NT2/D1 (cell line): ENCODE data around the gene SMIM22.

Experiments used
- DNase-seq: peaks from one replicate; pipeline ENCODE4 v3.0.0-alpha.2; 2011; ENCODE audit warnings: low read depth, low spot score
- H3K27me3 ChIP-seq: 2 replicates; pipeline ENCODE4 v1.6.0; 2011; ENCODE audit warnings: mild to moderate bottlenecking; ENCODE audit not compliant: insufficient read length, insufficient read depth
- H3K36me3 ChIP-seq: 2 replicates; pipeline ENCODE4 v1.6.1; 2011; ENCODE audit warnings: mild to moderate bottlenecking, low read length, mixed read lengths; ENCODE audit not compliant: insufficient read depth, insufficient read length
- H3K4me1 ChIP-seq: 2 replicates; pipeline ENCODE4 v1.5.1; 2011; ENCODE audit not compliant: insufficient read depth, insufficient read length
- H3K4me3 ChIP-seq: 2 replicates; pipeline ENCODE4 v1.5.1; 2011; ENCODE audit warnings: low read depth; ENCODE audit not compliant: insufficient read length
- H3K9ac ChIP-seq: 2 replicates; pipeline ENCODE4 v1.6.0; 2011; ENCODE audit warnings: low read depth; ENCODE audit not compliant: insufficient read length
- H3K9me3 ChIP-seq: 2 replicates; pipeline ENCODE4 v1.5.1; 2011; ENCODE audit warnings: mild to moderate bottlenecking, low read length; ENCODE audit not compliant: insufficient read depth
- SUZ12 ChIP-seq: IDR thresholded peaks from 2 replicates; pipeline ENCODE4 v1.6.1; 2011; ENCODE audit not compliant: insufficient read length, insufficient read depth; ENCODE audit errors: extremely low read depth
- YY1 ChIP-seq: IDR thresholded peaks from 2 replicates; pipeline ENCODE4 v1.6.1; 2011; ENCODE audit not compliant: insufficient read length, insufficient read depth
- ZNF274 ChIP-seq: IDR thresholded peaks from 2 replicates; pipeline ENCODE4 v1.6.1; 2011; ENCODE audit warnings: mild to moderate bottlenecking, low read depth, low read length

The SMIM22 gene

DNA sequence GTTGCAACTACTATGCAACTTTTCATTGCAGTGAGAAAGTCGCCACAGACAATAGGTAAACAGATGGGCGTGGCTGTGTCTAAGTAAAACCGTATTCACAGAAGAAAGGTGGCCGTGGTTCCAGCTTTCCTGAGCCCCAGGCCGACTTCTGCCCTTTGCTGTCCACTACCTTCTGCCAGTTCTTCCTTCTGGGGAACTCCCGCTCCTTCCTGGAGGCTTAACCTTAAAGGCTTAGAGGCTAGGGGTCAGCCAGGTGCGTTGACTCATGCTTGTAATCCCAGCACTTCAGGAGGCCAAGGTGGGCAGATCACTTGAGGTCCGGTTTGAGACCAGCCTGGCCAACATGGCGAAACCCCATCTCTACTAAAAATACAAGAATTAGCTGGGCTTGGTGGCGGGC, 4.9 kb upstream of the SMIM22 start:
- no peak for DNase-seq
- Histone ChIP-seq H3K4me3 (no peak overlapping the region), H3K4me1 (peaks cover 17% of the 10 kb centered on the region), H3K9ac (no peak overlapping the region), H3K27me3 (no peaks in the 10 kb centered on the region), H3K36me3 (no peaks in the 10 kb centered on the region), H3K9me3 (no peaks in the 10 kb centered on the region)
- TF ChIP-seq SUZ12 (no peak), ZNF274 (no peak), YY1 (no peak)

DNA sequence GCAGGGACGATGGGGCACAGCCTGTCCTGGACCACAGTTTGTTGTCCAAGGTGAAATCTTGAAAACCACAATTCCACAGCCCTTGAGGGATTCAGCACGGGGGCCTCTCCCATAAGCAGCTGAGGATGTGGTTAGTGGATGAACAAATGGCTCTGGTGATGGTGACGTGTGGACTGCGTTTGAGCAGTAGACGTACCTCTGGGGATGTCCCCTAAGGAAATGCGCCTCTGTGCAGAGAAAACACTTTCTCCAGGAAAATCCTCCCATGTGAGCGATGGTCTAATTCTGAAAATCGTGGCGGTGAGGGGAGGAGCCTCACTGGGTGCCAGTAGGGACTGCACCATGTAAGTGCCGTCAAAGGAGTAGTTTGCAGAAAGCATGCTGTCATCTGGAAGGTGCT, 4.3 kb upstream of the SMIM22 start:
- Histone ChIP-seq H3K4me1 (peaks cover 17% of the 10 kb centered on the region), H3K36me3 (peaks cover 4% of the 10 kb centered on the region), H3K9me3 (no peaks in the 10 kb centered on the region), H3K4me3 (no peak overlapping the region), H3K27me3 (no peaks in the 10 kb centered on the region), H3K9ac (no peak overlapping the region)
- TF ChIP-seq ZNF274 (no peak), YY1 (no peak), SUZ12 (no peak)
- DNase-seq, result no peak

DNA sequence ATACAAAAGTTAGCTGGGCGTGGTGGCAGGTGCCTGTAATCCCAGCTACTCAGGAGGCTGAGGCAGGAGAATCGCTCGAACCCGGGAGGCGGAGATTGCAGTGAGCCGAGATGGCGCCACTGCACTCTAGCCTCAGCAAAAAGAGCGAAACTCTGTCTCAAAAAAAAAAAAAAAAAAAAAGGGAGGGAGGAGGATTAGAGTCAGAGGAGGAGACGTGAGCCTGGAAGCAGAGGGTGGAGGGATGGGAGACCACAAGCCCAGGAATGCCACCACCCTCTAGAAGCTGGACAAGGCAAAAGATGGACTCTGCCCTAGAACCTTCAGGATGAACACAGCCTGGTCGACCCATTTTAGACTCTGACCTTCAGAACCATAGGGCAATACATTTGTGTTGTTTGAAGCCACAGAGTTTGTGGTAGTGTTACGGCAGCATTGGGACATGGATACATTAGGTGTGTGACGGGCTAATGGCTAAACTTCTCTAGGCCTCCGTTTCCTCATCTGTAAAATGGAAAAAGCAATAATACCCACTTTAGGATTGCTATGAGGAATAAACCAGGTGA, 2.1 kb upstream of the SMIM22 start:
- TF ChIP-seq SUZ12, result no peak
- H3K36me3 ChIP-seq, result peaks cover 21% of the 10 kb centered on the region
- peaks cover 12% of the 10 kb centered on the region for H3K4me1 ChIP-seq
- no peaks in the 10 kb centered on the region for H3K9me3 ChIP-seq
- DNase-seq, result no peak
- peak overlapping the region; percentile 0 for H3K9ac ChIP-seq
- no peak overlapping the region for H3K4me3 ChIP-seq
- H3K27me3 ChIP-seq, result no peaks in the 10 kb centered on the region

DNA sequence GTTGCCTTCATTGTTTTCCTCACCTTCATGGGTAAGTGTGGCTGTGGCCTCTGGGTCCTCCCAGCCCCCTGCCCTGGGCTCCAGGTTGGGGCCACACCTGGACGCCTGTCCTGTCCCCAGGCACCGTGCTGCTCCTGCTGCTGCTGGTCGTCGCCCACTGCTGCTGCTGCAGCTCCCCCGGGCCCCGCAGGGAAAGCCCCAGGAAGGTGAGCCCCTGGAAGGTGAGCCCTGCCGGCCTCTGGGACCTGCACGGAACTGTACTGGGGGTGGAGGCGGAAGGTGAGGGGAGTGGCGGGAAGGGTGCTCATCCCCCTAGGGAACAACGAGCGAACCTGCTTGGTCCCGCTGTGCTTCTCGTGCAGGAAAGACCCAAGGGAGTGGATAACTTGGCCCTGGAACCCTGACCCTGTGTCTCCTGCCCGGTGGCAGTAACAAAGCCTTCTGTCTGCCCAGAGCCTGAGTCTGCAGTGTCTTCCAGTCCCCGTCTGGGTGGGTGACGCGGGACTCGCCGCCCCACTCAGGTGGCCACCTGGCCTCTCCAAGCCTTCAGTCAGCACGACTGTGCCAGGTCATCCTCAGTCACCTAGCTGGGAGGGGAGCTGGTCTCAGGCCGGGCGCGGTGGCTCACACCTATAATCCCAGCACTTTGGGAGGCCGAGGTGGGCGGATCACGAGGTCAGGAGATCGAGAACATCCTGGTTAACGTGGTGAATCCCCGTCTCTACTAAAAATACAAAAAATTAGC, 831 bp downstream of the SMIM22 start:
- no peak overlapping the region for H3K4me3 ChIP-seq

DNA sequence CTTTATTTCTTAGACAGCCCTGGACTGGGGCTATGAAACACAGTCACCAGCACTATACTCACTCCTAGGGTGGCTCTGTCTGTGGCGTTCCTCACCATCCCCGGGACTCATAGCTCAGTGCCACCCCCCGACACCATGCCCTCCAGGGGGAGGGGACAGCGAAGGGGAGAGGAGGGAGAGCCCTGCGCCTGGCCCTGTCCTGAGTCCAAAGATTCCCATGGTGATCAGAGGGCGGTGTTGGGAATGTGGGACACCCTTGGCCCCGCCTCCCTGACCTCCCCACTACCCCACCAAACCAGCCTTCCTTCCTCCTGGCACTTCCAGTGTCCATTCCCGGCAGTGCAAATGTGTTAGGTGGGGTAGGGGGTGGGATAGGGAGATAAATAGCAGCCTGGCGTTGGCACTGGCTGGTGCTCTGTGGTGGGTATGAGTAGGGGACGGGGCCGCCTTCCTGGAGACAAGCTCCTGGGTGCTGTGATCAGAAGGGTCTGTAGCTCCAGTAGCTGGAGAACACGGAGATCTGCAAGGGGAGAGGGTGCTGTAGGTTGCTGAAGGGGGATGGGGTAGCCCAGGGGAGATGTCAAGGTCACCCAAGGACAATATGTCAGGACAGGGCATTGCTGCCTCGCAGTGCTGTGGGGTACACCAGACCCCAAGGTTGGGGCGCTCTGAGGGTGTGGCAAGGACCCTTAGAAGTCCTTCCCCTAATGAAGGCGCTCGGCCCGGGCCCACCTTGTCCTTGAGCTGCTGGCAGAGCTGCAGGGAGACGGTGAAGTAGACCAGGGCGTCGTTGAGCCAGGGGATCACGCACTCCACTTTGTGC, 2.0 kb downstream of the SMIM22 start:
- Histone ChIP-seq H3K36me3 (peaks cover 44% of the 10 kb centered on the region), H3K4me3 (no peak overlapping the region), H3K9ac (no peak overlapping the region), H3K9me3 (no peaks in the 10 kb centered on the region), H3K27me3 (peaks cover 3% of the 10 kb centered on the region), H3K4me1 (peaks cover 25% of the 10 kb centered on the region)
- no peak for DNase-seq
- TF ChIP-seq YY1, result no peak
- TF ChIP-seq ZNF274, result no peak
- TF ChIP-seq SUZ12, result no peak

More for the DNA sequence above, 831 bp downstream of the SMIM22 start:
- TF ChIP-seq ZNF274 (no peak), SUZ12 (no peak), YY1 (no peak)
- no peaks in the 10 kb centered on the region for H3K9me3 ChIP-seq
- peaks cover 3% of the 10 kb centered on the region for H3K27me3 ChIP-seq
- no peak for DNase-seq
- H3K36me3 ChIP-seq, result peaks cover 44% of the 10 kb centered on the region
- peaks cover 19% of the 10 kb centered on the region for H3K4me1 ChIP-seq
- H3K9ac ChIP-seq, result no peak overlapping the region

DNA sequence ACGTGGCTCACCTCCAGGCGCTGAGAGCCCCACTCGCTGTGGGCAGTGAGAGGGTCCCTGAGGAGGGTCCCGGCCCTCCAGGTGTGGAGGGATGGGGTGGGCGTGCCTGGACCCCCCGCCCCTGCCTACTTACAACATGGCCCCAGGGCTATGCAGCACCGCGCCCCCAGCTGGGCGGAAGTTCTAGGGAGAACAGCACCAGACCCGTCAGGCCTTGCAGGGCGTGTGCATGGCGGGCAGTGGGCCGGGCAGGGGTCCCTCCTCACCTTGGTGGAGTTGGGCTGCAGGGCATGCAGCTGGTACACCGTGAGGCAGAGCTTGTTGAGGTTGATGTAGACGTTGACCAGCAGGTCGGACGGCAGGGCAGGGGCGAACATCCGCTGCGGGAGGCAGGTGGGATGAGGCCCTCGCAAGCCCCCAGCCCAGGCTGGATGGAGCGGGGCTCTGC, 2.7 kb downstream of the SMIM22 start:
- H3K9me3 ChIP-seq, result no peaks in the 10 kb centered on the region
- TF ChIP-seq YY1 (no peak), SUZ12 (no peak), ZNF274 (no peak)
- no peak overlapping the region for H3K9ac ChIP-seq
- DNase-seq, result no peak
- peaks cover 44% of the 10 kb centered on the region for H3K36me3 ChIP-seq
- peaks cover 3% of the 10 kb centered on the region for H3K27me3 ChIP-seq
- peaks cover 25% of the 10 kb centered on the region for H3K4me1 ChIP-seq
- no peak overlapping the region for H3K4me3 ChIP-seq

DNA sequence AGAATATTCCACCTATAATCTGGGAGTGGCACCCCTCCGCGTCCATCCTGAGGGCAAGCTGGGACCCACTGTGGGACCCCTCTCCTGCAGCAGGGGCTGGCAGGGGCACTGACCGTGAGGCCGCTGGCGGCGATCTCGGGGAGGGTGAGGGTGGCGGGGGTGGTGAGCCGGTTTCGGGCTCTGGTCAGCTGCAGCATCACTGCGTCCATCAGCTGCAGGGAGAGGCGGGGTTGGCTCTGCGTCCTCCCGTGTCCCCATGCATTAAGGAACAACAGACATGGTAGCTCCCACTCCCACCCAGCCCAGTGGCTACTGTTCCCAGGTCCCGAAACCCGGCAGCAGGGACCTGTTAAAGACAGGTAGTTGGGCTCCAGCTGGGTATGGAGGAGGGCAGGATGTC, 3.3 kb downstream of the SMIM22 start:
- TF ChIP-seq ZNF274 (no peak), SUZ12 (no peak), YY1 (no peak)
- H3K9me3 ChIP-seq, result no peaks in the 10 kb centered on the region
- no peak overlapping the region for H3K9ac ChIP-seq
- peaks cover 45% of the 10 kb centered on the region for H3K36me3 ChIP-seq
- H3K4me1 ChIP-seq, result peaks cover 26% of the 10 kb centered on the region
- no peak overlapping the region for H3K4me3 ChIP-seq
- H3K27me3 ChIP-seq, result peaks cover 3% of the 10 kb centered on the region
- no peak for DNase-seq
